Bronchial epithelial cell (primary cell): ENCODE data around the gene SUMO4. TPM values are rescaled to one million over a fixed set of nuclear protein-coding genes. Genes with fewer than 3 reads are reported as not detected.

Source experiments
- DNase-seq: peaks from one replicate; pipeline ENCODE4 v3.0.0-alpha.2; 2010; ENCODE audit warnings: low read depth
- FAIRE-seq: peaks from 2 replicates; lab custom pipeline; 2011; peaks lifted over from hg19 to GRCh38; lab: Jason Lieb, UNC
- H3K27me3 ChIP-seq: 2 replicates; pipeline ENCODE4 v1.5.1; 2011; ENCODE audit warnings: low read length; ENCODE audit not compliant: control insufficient read depth, insufficient read depth
- H3K36me3 ChIP-seq: 2 replicates; pipeline ENCODE4 v1.5.1; 2011; ENCODE audit warnings: low read length; ENCODE audit not compliant: control insufficient read depth, insufficient read depth
- H3K4me3 ChIP-seq: 2 replicates; pipeline ENCODE4 v1.5.1; 2011; ENCODE audit warnings: mild to moderate bottlenecking, low read depth, low read length, control low read depth
- total RNA-seq: library from RNA; depleted of rRNA; stranded (reverse); fragments of >200 nt; gene quantifications from 2 replicates; pipeline ENCODE4 v1.2.1, GENCODE V29; 2014
- TF ChIP-seq, protein P1 (sequence below): IDR thresholded peaks from 2 replicates; pipeline ENCODE4 v1.5.1; 2011; ENCODE audit warnings: mild to moderate bottlenecking, moderate library complexity, low read length, control low read depth, inconsistent platforms; ENCODE audit not compliant: insufficient read depth, severe bottlenecking

The SUMO4 gene
- total RNA-seq: 0.79 and 1.2 TPM in 2 replicates

DNA sequence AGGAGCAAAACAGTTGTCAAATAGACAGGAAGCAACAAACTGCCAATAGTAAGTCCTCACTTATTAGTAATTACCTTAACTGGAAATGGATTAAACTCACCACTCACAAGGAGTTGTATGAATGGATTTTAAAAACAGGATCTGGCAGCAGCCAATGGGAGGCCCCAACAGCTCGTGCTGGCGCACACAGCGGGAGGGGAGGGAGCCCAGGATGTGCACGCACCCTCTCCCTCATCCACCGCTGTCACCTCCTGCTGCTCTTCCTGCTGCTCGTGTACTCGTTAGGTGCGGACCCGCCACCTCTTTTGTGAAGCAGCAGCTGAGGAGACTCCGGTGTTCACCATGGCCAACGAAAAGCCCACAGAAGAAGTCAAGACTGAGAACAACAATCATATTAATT, at the start of gene SUMO4:
TSS of gene SUMO4 (plus strand) at position 213 of the 400 bp plus-strand sequence. CDS start at position 343, 130 bp downstream.
- TF ChIP-seq, protein P1, sequence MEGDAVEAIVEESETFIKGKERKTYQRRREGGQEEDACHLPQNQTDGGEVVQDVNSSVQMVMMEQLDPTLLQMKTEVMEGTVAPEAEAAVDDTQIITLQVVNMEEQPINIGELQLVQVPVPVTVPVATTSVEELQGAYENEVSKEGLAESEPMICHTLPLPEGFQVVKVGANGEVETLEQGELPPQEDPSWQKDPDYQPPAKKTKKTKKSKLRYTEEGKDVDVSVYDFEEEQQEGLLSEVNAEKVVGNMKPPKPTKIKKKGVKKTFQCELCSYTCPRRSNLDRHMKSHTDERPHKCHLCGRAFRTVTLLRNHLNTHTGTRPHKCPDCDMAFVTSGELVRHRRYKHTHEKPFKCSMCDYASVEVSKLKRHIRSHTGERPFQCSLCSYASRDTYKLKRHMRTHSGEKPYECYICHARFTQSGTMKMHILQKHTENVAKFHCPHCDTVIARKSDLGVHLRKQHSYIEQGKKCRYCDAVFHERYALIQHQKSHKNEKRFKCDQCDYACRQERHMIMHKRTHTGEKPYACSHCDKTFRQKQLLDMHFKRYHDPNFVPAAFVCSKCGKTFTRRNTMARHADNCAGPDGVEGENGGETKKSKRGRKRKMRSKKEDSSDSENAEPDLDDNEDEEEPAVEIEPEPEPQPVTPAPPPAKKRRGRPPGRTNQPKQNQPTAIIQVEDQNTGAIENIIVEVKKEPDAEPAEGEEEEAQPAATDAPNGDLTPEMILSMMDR: no peak
- DNase-seq: no peak
- Histone ChIP-seq H3K36me3 (peaks cover 7% of the 10 kb centered on the region), H3K4me3 (no peak within 1 kb of the TSS), H3K27me3 (no peaks in the 10 kb centered on the region)
- no peak for FAIRE-seq

DNA sequence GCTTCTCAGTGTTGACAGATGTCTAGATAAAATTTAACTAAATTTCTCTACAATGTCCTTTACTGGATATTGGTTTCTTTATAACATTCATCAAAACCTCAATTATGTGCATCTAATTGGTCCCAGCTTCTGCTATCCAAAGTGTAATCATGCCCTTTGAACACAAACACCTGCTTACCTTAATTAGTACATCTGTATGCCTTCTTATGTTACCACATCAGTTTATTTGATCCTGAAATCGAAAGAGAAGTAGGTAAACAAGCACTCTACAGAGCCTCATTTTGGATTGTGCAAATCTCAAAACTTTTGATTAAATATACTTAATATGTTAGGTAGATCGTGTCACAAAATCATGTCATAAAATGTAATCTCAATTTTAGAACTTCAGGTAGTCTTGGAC, 46.1 kb upstream of the SUMO4 start:
- Histone ChIP-seq H3K36me3 (no peaks in the 10 kb centered on the region), H3K27me3 (no peaks in the 10 kb centered on the region), H3K4me3 (no peak overlapping the region)
- TF ChIP-seq, protein P1: no peak
- FAIRE-seq (no peak), DNase-seq (no peak)

DNA sequence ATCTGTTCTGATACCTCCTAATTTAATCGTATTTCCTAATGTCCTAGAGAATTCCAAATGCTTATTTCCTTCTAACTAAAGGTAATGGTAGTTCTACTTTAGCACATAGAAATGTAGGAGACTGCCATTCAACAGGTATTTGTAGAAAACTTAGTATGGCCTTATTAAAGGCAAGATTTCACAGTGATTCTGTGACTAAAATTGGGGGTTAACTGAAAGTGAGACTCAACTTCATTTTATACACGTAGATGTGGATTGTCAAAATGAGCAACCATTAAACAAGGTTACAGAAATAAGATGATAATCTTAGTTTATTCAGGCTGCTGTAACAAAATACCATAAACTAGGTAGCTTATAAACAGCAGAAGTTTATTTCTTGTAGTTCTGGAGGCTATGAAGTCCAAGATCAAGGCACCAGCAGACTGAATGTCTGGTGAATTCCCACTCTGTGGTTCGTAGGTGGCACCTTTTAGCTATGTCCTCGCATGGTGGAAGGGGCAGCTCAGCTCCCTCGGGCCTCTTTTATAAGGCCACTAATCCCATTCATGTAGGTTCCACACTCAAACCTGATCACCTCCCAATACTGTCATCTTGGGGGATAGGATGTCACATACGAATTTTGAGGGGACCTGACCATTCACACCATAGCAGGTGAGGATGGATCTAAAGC, 43.8 kb upstream of the SUMO4 start:
- no peak for DNase-seq
- TF ChIP-seq, protein P1: no peak
- H3K36me3 ChIP-seq: no peaks in the 10 kb centered on the region
- no peak overlapping the region for H3K4me3 ChIP-seq
- H3K27me3 ChIP-seq: no peaks in the 10 kb centered on the region
- FAIRE-seq: no peak

DNA sequence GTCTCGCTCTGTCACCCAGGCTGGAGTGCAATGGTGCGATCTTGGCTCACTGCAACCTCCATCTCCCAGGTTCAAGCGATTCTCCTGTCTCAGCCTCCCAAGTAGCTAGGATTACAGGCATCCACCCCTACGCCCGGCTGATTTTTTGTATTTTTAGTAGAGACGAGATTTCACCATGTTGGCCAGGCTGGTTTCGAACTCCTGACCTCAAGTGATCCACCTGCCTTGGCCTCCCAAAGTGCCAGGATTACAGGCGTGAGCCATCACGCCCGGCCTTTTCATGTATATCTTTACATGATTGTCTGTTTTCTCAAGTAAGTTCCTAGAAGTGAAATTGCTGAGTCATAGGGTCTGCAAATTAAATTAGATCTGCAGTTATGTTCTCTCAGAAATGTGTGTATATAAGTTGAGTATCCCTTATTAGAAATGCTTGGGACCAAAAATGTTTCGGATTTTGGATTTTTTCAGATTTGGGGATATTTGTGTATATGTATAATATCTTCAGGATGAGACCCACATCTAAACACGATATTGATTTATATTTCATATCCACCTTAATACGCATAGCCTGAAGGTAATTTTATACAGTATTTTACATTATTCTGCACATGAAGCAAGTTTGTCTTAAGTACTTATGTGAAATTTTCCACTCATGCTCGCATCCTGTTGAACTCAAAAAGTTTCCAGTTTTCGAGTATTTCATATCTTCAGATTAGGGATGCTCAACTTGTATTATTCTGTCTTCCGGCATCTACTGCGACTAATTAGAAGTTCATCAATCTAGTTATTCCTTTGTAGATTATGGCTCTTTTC, 42.1 kb upstream of the SUMO4 start:
- FAIRE-seq: no peak
- H3K27me3 ChIP-seq: no peaks in the 10 kb centered on the region

DNA sequence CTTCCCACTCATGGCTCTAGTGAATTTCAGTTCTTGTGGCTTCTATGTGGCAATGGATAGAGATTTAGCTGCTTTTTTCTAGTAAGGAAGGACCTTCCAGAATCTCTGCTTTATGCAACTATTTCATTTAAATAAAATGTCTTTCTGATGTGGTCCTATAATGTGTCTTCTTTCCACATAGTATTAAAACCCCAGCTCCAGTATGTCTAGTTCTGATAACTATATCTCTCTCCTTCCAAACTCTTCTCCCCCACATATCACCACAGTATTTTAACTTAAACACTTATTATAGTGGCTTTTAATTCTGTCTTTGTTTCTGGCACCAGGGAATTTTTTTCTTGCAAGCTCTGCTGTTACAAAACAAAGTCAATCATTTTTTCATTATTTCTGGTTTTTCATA, 40.6 kb upstream of the SUMO4 start:
- H3K4me3 ChIP-seq: no peak overlapping the region
- FAIRE-seq (no peak), DNase-seq (no peak)
- no peaks in the 10 kb centered on the region for H3K27me3 ChIP-seq
- H3K36me3 ChIP-seq: no peaks in the 10 kb centered on the region
- TF ChIP-seq, protein P1: no peak

More for the DNA sequence above, 42.1 kb upstream of the SUMO4 start:
- Histone ChIP-seq H3K4me3 (no peak overlapping the region), H3K36me3 (no peaks in the 10 kb centered on the region)
- TF ChIP-seq, protein P1: no peak
- DNase-seq: no peak
